Measurements from ENCODE around the gene ELOB.
A peak's percentile ranks its signal among the peaks of the same experiment; 100 is the strongest.

ELOB gene

DNA sequence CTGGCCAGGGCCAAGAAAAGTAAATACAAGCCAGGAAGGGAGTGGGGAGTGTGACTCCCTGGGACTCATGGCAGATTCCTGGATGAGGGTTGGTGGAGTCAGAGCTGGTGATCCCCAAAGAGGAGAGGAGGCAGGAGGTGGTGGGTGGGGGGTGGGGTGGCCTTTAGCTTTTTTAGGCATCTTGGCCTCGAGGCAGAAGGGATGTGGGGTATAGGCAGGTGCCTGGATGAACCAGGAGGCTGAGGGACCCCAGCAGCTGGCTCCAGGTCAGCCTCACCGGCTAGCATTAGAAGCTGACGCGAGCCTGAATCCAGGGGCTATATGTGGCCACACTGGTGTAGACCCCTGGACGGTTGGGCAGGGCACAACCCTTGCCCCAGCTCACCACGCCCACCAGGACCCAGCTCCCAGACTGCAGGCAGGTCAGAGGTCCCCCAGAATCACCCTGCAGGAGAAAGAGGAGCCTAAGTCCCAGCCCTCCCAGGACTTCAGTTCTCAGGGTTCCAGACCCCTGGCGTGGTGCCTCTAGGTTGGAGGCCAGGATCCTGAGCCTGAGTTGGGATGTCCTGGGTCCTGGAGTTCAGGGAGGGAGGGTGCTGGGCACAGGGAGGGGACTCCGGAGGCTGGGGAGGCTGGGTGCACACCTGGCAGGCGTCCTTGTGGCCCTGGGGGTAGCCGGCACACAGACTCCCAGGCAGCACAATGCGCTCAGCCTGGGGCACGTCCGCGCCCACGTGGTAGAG, 7.4 kb upstream of the ELOB start:
- no peak for DNase-seq

DNA sequence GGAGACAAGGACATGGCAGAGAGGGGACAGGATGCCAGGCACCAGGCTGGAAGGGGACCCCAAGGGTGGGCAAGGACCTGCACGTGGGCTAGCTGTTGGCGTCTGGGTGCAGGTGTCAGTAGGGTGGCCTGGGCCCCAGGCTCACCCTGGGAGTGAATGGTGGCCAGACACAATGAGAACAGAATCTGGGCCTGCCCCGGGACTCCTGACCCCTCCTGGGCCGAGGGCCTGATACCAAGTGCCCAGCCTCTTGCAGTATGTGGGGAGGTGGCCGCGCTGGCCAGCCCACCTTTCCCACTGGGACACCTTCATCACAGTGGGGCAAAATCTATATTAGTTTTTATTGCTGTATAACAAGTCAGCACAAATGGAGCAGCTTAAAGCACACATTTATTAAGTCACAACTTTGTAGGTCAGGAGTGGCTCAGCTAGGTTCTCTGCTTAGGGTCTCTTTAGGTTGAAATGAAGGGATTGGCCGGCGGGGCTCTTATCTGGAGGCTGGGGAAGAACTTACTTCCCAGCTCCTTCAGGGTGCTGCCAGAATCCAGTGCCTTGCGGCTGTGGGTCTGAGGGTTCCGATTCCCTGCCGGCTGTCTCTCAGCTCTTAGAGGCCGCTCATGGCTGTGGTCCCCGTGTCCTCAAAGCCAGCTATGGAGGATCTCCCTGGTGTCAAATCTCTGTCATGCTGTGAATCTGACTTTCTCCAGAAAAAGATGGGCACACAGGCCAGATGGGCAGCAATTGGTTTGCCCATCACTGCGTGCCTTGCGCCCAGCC, 6.7 kb upstream of the ELOB start:
- no peak for DNase-seq

DNA sequence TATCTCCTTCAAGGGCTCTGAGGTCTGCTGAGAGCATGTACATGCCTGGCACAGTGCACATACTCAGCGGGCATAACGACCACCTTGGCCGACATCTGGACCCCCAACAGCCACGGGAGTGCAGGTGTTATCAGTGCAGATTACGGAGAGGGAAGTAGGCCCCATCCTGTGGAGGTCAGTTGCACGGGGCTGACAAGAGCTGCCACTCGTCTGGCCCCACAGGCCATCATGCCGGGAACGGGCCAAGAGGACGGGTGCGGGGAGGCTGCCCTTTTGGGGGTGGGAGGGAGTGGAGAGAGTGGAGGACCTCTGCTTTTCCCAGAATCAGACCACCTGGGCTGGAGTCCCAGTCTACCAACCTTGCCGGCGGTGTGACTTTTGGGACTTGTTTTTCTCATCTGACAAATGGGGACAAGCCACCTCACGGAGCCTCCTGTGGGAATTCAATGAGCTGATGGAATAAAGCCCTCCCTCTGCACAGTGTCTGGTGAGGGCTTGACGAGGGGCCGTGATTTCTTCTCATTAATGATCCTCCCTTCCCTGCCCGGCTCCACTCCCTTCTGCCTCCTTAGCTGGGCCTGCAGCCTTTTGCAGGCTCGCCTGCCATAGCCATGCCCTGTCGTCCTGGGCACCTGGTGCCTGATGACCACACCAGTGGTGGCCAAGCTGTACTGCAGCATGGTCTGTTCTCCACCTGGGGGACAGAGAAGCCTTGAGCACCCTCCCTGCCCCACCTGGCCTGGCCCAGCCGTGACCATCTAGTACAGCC, 5.7 kb upstream of the ELOB start:
- no peak for DNase-seq

DNA sequence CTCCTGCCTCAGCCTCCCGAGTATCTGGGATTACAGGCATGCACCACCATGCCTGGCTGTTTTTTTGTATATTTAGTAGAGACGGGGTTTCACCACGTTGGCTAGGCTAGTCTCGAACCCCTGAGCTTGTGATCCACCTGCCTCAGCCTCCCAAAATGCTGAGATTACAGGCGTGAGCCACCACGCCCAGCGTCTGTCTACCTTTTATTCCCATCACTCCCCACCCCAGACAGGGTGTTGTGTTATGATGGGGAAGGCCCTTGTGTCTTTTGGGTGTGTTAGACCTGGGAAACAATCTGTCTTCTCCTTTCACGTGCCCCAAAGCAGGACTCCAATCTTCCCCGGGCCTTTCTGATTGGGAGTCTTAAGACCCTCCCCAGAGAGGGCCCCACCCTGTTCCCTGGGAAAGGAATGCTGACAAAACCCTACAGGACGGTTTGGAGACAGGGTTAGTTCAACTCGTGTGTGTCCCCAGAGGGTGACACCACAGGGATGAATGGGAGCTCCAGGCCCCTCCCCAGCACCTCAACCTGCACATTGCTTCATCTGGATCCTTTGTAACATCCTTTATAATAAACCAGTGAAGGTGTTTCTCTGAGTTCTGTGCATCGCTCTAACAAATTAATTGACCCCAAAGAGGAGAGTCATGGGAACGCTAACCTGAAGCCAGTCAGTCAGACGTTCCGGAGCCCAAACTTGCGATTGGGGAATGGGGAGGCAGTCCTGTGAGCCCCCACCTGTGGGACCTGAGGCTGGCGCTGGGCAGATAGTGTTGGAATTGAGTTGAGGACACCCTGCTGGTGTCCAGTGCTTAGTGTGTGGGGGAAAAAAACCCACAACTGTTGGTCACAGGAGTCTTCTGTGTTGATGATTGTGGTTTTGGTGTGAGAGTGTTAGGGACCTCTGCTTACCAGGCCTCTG, 3.2 kb upstream of the ELOB start:
- DNase-seq, result no peak

DNA sequence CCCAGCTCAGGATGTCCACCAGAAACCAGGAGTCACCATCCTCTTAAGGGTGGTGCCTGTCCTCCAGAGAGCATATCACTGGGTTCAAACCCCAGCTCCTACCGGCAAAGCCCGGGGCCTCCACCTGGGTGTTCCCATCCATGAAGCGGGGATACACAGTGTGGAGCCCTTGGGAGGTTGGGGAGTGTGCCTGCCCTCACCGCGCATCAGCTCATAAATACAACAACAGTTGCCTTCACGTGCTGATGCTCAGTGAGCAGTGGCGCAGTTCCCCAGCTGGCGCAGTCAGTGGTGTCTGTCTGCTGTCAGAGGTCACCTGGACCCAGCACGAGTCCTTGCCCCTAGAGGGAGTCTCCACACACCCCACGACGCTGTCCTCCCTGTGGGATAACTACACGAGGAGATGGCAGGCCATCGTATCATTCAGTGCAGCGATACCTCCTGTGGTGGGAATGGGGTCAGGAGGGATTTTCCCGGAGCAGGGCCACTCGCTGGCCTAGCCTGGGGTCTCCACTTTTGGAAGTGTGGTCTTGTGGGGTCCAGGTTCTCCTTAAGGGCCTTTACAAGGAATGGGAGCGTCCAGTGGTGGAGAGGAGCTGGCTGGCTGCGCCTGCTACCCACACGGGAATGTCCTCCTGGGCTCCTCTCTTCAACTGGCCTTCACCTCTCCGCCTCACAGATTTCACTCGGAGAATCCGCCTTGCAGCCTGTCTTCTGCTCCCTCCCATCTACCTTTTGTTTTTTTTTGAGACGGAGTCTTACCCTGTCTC, 2.3 kb upstream of the ELOB start:
- DNase-seq, result no peak

DNA sequence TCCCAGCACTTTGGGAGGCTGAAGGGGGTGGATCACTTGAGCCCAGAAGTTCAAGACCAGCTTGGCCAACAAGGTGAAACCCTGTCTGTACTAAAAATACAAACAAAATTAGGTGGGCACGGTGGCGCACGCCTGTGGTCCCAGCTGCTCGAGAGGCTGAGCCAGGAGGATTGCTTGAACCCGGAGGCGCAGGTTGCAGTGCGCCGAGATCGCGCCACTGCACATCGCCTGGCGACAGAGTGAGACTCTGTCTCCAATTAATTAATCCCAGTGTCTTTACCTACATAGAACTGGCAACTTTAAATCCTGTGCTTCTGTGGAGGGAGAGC, 1.5 kb upstream of the ELOB start:
- DNase-seq, result no peak

DNA sequence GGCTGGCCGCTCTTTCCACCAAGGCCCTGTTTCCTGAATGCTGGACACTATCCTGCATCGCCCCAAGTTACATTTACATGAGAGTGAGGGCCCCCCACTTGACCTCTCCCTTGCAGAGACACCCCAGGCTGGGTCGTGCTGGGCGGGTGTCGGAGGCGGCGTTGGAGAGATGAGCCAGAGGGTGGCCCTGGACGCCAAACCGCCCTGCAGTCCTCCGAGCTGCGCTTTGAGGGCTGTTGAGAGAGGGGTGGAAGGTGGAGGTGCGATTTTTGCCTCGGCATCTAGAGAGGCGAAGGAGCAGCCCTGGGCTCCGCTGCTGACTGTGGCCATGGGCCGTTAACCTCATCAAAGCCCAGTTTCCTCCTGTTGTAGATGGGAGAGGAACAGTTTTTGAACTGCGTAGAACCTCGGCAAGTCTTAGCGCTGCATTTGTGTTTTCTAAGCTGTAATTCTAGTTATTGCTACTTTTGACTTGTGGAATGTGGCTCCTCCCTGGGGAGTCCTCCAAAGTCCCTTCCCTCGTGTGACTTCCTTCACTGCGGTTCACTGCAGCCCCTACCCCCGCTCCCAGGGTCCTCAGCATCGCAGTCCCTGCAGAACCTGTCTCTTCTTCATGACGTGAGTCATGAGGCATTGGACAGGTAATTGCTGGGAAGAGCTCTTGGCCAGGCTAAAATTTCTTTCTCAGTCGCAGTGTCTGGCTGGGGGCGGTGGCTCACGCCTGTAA, 986 bp upstream of the ELOB start:
- DNase-seq, result peak in 12 of 58 donors; percentile 19 to 67 (median 56)

DNA sequence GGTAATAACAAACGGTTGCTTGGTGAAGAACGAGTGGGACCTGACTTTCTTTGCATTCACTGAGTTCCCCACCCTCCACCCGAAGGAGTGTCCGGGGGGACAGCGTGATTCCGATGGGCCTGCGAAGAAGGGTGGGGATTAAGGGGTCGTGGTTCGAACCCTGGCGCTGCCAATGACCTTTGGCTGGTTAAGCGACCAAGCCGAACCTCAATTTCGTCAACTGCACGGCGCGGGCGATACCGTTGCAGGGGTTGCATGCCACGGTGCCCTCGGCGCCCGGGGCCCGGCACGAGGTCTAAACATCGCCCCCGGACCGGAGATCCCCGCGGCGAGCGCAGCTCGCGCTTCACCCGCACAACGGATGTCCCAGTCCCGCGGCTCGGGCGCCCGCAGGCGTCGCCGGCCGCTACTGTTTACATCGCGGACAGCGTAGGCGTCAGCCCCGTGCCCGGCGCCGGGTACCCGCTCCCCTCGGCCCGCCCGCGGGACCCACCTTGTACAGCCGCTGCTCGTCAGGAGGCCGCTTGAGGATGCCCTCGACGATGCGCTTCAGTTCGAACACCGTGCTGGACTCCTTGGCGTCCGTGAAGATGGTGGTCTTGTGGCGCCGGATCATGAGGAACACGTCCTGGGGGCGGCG, 460 bp downstream of the ELOB start:
- peak in 11 of 58 donors; percentile 45 to 70 (median 60) for DNase-seq

DNA sequence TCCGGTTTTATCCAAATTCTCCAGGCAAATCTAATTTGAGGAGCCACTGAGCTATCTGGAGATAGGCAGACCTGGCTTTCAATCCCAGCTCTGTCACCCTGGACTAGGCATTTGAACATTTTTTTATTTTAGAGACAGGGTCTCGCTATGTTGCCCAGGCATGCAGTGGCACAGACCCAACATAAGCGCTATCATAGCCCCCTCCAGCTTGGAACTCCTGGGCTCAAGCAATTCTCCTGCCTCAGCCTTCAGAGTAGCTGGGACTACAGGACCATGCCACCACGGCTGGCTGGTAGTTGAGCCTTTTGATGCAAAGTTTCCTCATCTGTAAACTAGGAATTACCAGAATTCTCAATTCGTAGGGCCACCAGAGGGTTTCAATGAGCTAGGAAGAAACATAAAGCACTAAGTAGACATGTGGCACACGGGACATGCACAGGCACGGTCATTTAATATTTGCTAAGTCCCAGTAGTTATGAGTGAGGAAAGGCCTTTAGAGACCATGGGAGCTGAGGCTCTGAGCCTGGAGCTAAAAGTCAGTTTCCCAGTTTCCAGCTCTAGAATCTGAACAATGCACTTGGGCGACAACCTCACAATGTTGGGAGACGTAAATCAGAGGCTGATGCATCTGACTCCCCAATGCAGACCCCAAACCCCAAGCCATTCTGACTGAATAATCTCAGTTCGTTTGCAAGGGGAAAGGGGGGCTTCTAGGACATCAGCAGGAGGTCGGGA, 1.1 kb downstream of the ELOB start:
- no peak for DNase-seq

DNA sequence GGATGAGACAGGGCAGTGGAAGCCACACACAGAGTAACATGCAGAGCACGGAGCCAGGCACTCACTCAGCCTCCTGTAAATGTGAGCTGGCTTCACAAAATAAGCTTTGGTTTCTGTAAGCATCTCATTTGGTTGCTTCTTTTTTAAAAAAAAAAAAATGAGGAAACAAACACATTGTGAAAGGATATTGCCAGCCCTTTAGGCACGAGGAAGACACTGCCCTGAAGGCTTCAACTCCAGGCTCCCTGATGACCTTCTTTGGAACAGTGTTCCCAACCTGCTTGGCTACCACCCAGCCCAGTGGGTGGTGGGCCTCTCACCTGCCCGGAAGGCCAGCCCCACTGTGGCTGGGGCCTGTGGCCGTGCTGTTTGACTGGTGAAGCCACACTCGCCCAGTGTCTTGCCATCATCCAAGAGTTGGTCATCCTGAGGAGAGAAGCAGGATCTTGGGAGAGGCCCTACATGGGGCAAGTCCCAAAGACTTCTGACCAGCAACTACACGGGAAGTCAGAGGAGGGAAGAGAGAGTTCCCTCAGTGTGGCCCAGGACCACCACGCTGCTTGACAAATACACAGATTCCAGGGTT, 1.9 kb downstream of the ELOB start:
- DNase-seq, result no peak

DNA sequence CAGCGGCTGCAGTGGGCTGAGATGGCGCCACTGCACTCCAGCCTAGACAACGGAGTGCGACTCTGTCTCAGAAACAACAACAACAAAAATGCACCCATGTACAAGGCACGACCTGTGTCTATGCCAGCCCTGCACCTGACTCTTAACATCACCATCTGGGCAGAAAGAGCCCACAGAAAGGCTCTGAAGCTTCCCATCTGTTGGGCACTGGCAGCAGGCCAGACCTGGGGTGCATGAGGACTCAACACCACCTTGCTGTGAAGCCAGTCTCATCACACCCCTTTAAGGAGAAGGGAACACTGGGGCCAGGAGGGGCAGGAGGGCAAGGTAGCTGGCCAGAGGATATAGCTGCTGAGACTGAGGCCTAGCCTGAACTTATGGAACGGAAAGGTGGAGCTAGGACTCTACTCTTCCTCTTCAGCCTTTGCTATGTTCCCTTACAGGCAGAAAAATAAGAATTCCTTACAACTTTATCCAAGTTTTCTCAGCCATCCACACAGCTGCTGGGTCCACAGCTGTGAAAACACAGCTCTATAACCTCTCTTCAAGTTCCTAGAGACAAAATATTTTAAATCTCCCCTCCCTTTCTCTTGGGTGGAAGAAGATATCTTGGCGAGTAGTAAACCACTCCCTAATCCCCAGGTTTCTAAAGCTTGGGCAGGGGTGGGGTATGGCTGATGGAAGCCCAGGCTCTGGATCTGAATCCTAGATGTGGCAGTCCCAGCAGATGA, 2.8 kb downstream of the ELOB start:
- no peak for DNase-seq

DNA sequence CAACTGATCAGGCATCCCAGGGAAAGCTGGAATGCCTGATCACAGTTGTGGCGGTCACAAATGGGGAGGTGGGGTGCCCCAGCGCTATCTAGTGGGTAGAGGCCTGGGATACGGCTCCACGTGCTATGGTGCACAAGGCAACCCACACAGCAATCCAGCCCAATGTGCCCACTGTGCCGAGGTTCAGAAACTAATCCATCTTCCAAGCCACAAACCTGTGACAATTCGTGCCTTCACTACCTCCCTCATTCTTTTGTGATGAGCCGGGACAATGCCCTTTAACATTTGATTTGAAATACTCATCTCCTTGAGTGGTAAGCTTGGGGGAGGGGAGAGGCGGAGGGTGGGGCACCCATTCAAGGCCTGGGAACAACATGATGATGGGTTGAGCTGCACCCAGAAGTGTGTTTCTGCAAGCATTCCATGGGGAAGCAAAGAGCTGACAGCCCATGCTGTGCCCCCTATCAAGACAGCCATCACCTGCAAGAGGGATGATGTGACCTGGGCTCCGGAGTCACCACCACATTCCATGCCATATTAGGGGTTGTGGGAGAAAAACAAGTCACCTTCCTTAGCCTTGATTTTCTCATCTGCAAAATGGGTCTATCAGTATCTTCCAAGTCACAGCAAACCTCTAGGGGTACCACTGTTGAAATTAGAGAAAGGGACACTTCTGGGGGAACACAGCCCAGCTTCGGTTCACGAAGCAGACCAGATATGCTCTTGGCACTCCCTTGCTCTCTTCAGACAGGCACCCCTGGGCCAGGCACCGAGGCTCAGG, 3.7 kb downstream of the ELOB start:
- DNase-seq, result no peak

DNA sequence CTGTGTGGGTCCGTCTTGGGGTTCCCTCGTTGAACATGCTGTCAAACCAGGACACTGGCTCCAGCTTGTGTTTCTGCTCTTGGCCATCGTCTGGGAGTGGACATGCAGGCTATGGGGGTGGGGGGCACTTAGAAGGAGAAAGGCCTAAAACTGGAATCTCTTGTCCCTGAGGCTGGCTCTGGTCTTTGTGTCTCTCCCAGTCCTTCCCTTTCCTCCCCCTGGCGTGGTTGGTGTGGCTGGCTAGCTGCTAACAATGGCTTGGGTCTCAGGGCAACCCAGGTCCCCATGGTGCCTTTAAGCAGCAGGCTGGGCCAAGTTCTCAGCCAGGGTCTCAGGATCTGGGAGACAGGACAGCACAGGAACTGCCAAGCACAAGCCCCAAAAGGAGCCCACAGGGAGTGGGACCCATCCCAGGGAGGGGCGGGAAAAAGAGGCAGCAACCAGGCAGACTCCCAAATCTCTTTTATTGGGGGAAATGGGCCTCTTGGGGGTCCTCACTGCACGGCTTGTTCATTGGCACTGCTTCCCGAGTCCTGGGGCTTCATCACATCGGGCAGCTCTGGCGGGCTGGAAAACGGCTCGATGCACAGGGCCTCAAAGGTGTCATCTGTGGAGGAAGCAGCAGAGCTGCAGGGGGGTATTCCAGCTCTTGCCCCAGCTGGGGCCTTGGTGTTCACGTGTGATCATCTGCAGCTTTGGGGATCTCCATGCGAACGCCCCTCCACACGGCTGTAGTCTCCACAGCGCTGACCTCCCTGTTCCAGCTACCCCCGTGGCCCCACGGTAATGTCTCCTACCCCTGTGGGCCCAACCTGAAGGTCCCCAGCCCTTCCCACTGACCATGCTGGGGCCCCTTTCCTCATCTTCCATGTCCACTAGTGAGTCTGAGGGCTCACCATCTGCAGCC, 5.3 kb downstream of the ELOB start:
- no peak for DNase-seq

DNA sequence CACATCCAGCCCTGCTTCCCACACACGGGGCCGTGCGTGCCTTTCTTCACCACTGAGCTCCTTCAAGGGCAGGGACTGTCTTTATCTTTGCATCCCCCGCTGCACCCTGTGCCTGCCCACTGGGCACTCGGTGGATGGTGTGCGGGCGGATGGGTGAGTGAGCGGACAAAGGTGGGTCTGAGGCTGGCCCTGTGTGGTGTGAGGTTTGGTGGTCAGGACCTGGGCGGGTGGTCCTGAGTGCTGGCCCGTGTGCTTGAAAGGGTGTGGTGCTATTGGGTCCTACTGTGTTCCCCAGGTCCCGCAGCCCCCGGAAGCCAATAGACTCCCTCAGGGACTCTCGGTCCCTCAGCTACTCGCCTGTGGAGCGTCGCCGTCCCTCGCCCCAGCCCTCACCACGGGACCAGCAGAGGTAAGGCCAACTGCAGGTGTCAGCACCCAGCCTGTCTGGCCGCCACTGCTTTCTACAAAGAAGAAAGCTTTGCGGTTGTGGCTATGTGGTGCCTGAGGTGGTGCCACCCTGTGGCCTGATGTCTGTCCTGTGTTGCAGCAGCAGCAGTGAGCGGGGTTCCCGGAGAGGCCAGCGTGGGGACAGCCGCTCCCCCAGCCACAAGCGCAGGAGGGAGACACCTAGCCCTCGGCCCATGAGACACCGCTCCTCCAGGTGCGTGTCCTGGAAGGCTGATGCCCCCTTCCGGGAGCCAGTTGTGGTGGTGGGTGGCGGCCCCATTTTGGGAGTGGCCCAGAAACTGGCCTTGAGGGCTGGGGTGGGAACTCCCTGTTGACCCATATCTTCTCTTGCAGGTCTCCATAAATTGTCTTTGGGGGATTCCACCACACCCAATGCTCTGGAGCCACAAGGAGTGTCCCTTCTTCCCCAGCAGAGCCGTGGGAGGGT, 6.8 kb downstream of the ELOB start:
- DNase-seq, result no peak
